Occipital lobe (tissue), 2 donors: Measurements from ENCODE around the gene TMEM82. TPM values are rescaled to one million over a fixed set of nuclear protein-coding genes. Genes with fewer than 3 reads are reported as not detected.

Experiments
- DNase-seq: peaks from one replicate; lab custom pipeline; 2025; lab: John Stamatoyannopoulos, UW
- total RNA-seq: library from RNA; depleted of rRNA; stranded (reverse); fragments of >200 nt; gene quantifications from one replicate; pipeline ENCODE4 v1.2.3, GENCODE V29; 2014

Gene TMEM82
- total RNA-seq, 1 donor from 2014 or later: not detected

DNA sequence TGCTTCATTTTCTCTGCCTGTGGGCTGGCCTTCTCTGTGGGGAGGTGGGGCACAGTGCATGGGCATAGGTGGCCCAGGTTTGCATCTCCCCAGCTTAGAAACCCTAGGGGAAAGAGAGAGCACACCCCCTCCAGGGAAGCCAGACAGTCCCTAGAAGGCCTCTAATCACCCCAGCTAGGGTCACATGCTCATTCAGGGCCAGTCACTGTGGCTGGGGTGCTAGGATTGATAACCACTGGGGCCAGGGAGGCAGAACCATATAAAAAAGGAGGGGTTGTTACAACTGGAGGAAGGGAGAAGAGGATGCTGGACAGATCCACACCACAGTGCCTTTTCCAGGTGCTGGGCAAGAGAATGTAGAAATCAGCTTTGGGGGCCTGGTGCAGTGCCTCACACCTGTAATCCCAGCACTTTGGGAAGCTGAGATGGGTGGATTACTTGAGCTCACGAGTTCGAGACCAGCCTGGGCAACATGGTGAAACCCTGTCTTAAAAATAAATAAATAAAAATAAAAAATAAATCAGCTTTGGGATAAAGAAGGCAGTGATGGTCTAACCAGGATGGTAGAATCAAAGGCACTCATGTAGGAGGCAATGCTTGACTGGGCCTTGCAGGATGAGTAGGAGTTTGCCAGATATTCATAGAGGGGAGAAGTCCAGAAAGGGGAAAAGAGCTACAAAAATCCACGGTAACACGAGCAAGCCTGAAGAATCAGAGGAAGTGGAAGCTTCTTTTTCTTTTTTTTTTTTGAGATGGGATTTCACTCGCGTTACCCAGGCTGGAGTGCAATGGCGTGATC lies 35.8 kb downstream of the TMEM82 start:
- DNase-seq: no peak

DNA sequence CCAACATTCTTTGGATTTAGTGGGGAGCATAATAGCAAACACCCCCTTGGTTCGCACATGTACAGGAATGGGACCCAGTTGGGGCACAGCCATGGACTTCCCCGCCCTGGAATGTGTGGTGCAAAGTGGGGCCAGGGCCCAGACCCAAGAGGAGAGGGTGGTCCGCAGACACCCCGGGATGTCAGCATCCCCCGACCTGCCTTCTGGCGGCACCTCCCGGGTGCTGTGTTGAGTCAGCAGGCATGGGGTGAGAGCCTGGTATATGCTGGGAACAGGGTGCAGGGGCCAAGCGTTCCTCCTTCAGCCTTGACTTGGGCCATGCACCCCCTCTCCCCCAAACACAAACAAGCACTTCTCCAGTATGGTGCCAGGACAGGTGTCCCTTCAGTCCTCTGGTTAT lies 43.4 kb downstream of the TMEM82 start:
- DNase-seq: no peak

DNA sequence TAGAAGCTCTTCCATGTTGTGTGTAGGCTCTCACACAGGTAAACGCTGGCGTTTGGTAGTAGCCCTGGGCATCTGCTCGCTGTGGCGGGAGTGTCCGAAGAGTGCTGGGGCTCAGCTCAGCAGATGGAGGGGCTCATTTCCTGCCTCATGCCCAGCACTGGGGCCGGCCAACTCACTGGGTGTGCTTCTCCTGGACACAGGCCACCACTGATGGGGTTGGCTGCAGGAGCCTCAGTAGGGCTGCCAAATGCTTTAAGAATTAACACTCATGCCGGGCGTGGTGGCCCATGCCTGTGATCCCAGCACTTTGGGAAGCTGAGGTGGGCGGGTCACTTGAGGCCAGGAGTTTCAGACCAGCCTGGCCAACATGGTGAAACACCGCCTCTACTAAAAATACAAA lies 44.3 kb downstream of the TMEM82 start:
- no peak for DNase-seq

DNA sequence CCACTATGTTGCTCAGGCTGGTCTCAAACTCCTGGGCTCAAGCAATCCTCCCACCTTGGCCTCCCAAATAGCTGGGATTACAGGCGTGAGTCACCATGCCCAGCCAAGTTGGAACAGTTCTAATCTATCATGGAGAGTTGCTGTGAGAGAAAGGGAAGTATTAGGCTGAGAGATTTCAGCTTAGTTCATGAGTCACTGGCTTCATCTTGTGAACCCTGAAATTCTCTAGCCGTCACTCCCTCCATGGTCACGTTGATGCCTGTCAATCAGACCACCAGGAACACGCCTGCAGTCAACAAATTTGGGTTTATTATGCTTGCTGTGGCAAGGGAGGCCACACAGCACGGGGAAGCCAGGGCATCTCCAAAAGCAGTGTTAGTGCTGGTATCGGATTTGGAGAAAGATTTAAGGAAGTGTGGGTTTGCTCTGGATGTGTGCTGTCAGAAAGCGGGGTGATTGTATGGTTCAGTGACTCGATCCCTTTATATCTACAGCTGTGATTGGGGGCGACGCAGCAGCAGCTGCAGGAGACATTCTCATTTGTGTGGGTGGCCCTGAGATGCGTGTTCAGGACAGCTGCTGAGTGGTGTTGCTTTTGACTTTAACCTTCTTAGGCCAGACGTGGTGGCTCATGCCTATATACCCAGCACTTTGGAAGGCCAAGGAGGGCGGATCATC lies 46.5 kb downstream of the TMEM82 start:
- DNase-seq: no peak

DNA sequence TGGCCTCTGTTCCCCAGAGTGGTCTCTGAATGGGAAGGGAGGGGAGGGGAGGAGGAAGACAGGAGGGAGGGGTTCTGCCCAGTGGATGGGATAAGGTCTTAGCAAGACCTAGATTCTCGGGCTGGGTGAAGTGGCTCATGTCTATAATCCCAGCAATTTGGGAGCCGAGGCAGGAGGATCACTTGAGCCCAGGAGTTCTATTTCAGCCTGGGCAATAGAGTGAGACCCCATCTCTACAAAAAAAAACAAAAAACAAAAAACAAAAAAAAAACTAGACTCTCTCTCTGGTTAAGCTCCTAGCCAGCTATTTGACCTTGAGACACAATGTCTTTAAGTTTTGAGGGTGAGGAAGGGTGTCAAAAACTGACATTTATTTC lies 53.8 kb downstream of the TMEM82 start:
- DNase-seq: no peak

Other genes starting within 250 kb of the TMEM82 start
- gene CASP9, start 218.3 kb upstream of the TMEM82 start, total RNA-seq: 2.3 TPM
- 13.1 TPM for gene DNAJC16, start 215.7 kb upstream of the TMEM82 start, total RNA-seq
- 0.47 TPM for gene AGMAT, start 157.4 kb upstream of the TMEM82 start, total RNA-seq
- gene DDI2, start 125.0 kb upstream of the TMEM82 start, total RNA-seq: 20.9 TPM
- 36.8 TPM for gene PLEKHM2, start 58.2 kb upstream of the TMEM82 start, total RNA-seq
- gene SLC25A34, start 6.2 kb upstream of the TMEM82 start, total RNA-seq: 1.2 TPM
- 11.4 TPM for gene FBLIM1, start 16.3 kb downstream of the TMEM82 start, total RNA-seq
- gene UQCRHL, start 65.2 kb downstream of the TMEM82 start, total RNA-seq: 2.7 TPM
- 80.0 TPM for gene SPEN, start 105.2 kb downstream of the TMEM82 start, total RNA-seq
- gene ZBTB17, start 233.6 kb downstream of the TMEM82 start, total RNA-seq: 38.8 TPM